HepG2 (cell line): ENCODE measurements around the gene RAB40C. TPM values are rescaled to one million over a fixed set of nuclear protein-coding genes. Genes with fewer than 3 reads are reported as not detected.

ENCODE experiments used
- AGO2 ChIP-seq: fragments of 200-400 bp; formaldehyde crosslinking; optimal IDR thresholded peaks from 2 replicates; pipeline ENCODE3; 2017; ENCODE audit warnings: mild to moderate bottlenecking, low read depth, low read length, moderate library complexity
- EHMT2 ChIP-seq: fragments of 200-600 bp; sonication (generic); IDR thresholded peaks from 2 replicates; pipeline ENCODE4 v1.7.0; 2017; ENCODE audit warnings: antibody characterized with exemption, low read depth, low read length, borderline replicate concordance
- GABPB1 ChIP-seq: IDR thresholded peaks from 2 replicates; pipeline ENCODE4 v1.6.1; 2016; ENCODE audit warnings: mild to moderate bottlenecking, missing genetic modification reagents, moderate library complexity, missing compliant biosample characterization
- GMEB1 ChIP-seq: sonication (generic); formaldehyde crosslinking; IDR thresholded peaks from 2 replicates; pipeline ENCODE4 v1.5.1; 2020; ENCODE audit warnings: missing genetic modification reagents, mild to moderate bottlenecking, borderline replicate concordance
- HES4 ChIP-seq: sonication (generic); formaldehyde crosslinking; IDR thresholded peaks from 2 replicates; pipeline ENCODE4 v1.9.0; 2021; ENCODE audit warnings: mild to moderate bottlenecking, missing genetic modification reagents, borderline replicate concordance
- IKZF4 ChIP-seq: sonication (generic); formaldehyde crosslinking; IDR thresholded peaks from 2 replicates; pipeline ENCODE4 v1.5.1; 2020; ENCODE audit warnings: borderline replicate concordance, mild to moderate bottlenecking, low read depth, missing genetic modification reagents; ENCODE audit errors: not compliant biosample characterization
- KDM2A ChIP-seq: sonication (generic); formaldehyde crosslinking; IDR thresholded peaks from 2 replicates; pipeline ENCODE4 v1.4.0; 2020; ENCODE audit warnings: low read depth, missing genetic modification reagents, borderline replicate concordance
- MED8 ChIP-seq: sonication (generic); formaldehyde crosslinking; IDR thresholded peaks from 2 replicates; pipeline ENCODE4 v1.8.1; 2023; ENCODE audit warnings: mild to moderate bottlenecking, missing genetic modification reagents; ENCODE audit not compliant: insufficient replicate concordance
- MTA3 ChIP-seq: sonication (generic); formaldehyde crosslinking; IDR thresholded peaks from 2 replicates; pipeline ENCODE4 v1.4.0; 2020; ENCODE audit warnings: missing genetic modification reagents
- MXI1 ChIP-seq: IDR thresholded peaks from 3 replicates; pipeline ENCODE4 v1.6.1; 2012; ENCODE audit warnings: low read depth, low read length, inconsistent platforms, borderline replicate concordance
- NFKBIZ ChIP-seq: IDR thresholded peaks from 2 replicates; pipeline ENCODE4 v1.6.1; 2018; ENCODE audit warnings: missing genetic modification reagents, missing compliant biosample characterization
- RCOR2 ChIP-seq: IDR thresholded peaks from 2 replicates; pipeline ENCODE4 v1.6.1; 2016; ENCODE audit warnings: missing biosample characterization, missing genetic modification reagents
- REXO4 ChIP-seq: sonication (generic); formaldehyde crosslinking; IDR thresholded peaks from 2 replicates; pipeline ENCODE4 v1.8.0; 2022; ENCODE audit warnings: missing genetic modification reagents, mild to moderate bottlenecking, borderline replicate concordance
- SOX13 ChIP-seq, 3 experiments: fragments of 450-650 bp in 1 of 3; sonication (generic) in 1 of 3; formaldehyde crosslinking in 1 of 3; IDR thresholded peaks in 2 of 3; conservative IDR thresholded peaks in 1 of 3; 2 replicates each; pipeline versions ENCODE4 v1.5.0 to v1.6.1; 2016 to 2020; ENCODE audit warnings: antibody characterized with exemption in 1 of 3, mild to moderate bottlenecking in 1 of 3, missing compliant biosample characterization in 1 of 3, missing genetic modification reagents in 1 of 3, moderate library complexity in 1 of 3
- ZMAT3 ChIP-seq: sonication (generic); formaldehyde crosslinking; conservative IDR thresholded peaks from 2 replicates; pipeline ENCODE4 v1.7.0; 2021; ENCODE audit warnings: missing genetic modification reagents
- ZNF33B ChIP-seq: sonication (generic); formaldehyde crosslinking; IDR thresholded peaks from 2 replicates; pipeline ENCODE4 v1.5.1; 2020; ENCODE audit warnings: mild to moderate bottlenecking, missing genetic modification reagents
- ZNF563 ChIP-seq: sonication (generic); formaldehyde crosslinking; IDR thresholded peaks from 2 replicates; pipeline ENCODE4 v1.8.0; 2022; ENCODE audit warnings: mild to moderate bottlenecking, moderate library complexity, missing genetic modification reagents
- ZSCAN9 ChIP-seq: IDR thresholded peaks from 2 replicates; pipeline ENCODE4 v1.6.1; 2016; ENCODE audit warnings: borderline replicate concordance
- polyA plus RNA-seq, 8 experiments: library from polyadenylated mRNA; depleted of rRNA in 3 of 8; stranded (reverse) in 7 of 8; unstranded in 1 of 8; fragments of >200 nt; fragmentation: Illumina TruSeq in 4 of 8; extraction: Trizol in 4 of 8; gene quantifications; 2 replicates each; pipeline versions ENCODE4 v1.2.1 to v1.2.3, GENCODE V29; 2011 to 2016; ENCODE audit warnings: low read depth in 4 of 8, missing spikeins in 1 of 8, mixed read lengths in 1 of 8; ENCODE audit not compliant: insufficient read depth in 1 of 8
- total RNA-seq, 5 experiments: library from RNA; depleted of rRNA; stranded (reverse); fragments of >200 nt; fragmentation: Illumina TruSeq; extraction: Trizol; gene quantifications; 2 replicates each; pipeline ENCODE4 v1.2.3, GENCODE V29; 2016; ENCODE audit warnings: low read depth in 1 of 5
- TF ChIP-seq, protein P1 (sequence below): sonication (generic); formaldehyde crosslinking; IDR thresholded peaks from 2 replicates; pipeline ENCODE4 v1.9.0; 2021; ENCODE audit warnings: missing genetic modification reagents, mild to moderate bottlenecking, borderline replicate concordance
- TF ChIP-seq, protein P2 (sequence below): sonication (generic); formaldehyde crosslinking; IDR thresholded peaks from 2 replicates; pipeline ENCODE4 v1.5.1; 2020; ENCODE audit warnings: mild to moderate bottlenecking, missing genetic modification reagents, moderate library complexity
- TF ChIP-seq, protein P3 (sequence below): sonication (generic); formaldehyde crosslinking; IDR thresholded peaks from 2 replicates; pipeline ENCODE4 v1.5.1; 2020; ENCODE audit warnings: missing genetic modification reagents, mild to moderate bottlenecking, borderline replicate concordance

The RAB40C gene
- total and polyA plus RNA-seq, 2 of the 13 experiments (the other 11 are each of a cell fraction or from before 2014, with no cell fraction given): 7.7 to 11.5 TPM

DNA sequence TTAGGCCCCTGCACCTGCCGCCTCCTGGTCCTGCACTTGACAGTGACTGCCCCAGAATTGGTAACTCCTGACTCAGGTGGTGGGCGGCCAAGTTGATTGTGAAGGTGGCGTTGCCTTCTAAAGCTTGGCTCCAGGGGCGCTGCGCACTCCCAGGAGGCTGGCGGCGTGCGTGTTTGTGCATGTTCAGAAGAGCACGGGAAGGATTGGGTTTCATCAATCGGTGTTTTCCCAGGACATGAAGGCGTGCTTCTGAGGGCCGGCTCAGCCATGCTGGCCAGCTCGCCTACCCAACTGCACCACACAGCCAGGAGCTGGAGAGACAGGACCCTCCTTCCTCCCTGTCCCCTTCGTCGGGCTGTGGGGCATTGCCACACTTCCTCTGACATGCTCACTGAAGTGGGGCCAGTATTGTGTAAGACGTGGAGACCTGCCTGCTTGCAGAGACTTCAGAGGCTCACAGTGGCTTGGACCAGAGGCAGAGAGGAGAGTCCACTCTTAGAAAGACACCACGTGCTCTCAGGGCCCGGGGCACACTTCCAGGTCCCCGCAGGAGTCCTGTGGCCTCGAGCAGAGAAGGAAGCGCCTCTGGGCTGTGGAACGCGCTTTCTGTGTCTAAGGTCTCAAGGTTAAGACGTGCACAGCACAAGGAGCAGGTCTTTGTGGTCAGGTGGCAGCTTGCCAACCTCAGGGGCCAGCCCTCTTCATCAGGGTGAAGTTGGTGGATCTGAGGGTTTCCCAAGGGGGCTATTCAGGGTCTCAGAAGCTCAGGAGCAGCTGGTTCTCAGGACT, 2.8 kb downstream of the RAB40C start (continued):
- TF ChIP-seq, protein P1, sequence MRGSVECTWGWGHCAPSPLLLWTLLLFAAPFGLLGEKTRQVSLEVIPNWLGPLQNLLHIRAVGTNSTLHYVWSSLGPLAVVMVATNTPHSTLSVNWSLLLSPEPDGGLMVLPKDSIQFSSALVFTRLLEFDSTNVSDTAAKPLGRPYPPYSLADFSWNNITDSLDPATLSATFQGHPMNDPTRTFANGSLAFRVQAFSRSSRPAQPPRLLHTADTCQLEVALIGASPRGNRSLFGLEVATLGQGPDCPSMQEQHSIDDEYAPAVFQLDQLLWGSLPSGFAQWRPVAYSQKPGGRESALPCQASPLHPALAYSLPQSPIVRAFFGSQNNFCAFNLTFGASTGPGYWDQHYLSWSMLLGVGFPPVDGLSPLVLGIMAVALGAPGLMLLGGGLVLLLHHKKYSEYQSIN: no peak
- TF ChIP-seq ZNF33B (CRISPR knock-in tag) (0 out of 2 replicates have a peak, but pooled peaks have one; percentile 52), NFKBIZ (0 out of 2 replicates have a peak, but pooled peaks have one; percentile 29), EHMT2 (no peak), ZMAT3 (0 out of 2 replicates have a peak, but pooled peaks have one; percentile 7), KDM2A (CRISPR knock-in tag) (peak; percentile 45; the same call in 1 of the 2 replicates), GABPB1 (CRISPR knock-in tag) (peak; percentile 57), ZSCAN9 (CRISPR knock-in tag) (peak; percentile 67; the same call in 1 of the 2 replicates), ZNF563 (CRISPR knock-in tag) (peak; percentile 57; the same call in 1 of the 2 replicates), MTA3 (CRISPR knock-in tag) (no peak), AGO2 (peak; percentile 9), HES4 (CRISPR knock-in tag) (peak; percentile 44; the same call in 1 of the 2 replicates), RCOR2 (CRISPR knock-in tag) (0 out of 2 replicates have a peak, but pooled peaks have one; percentile 20), MED8 (CRISPR knock-in tag) (peak; percentile 31), GMEB1 (0 out of 2 replicates have a peak, but pooled peaks have one; percentile 29), IKZF4 (CRISPR knock-in tag) (peak; percentile 57), MXI1 (0 out of 3 replicates have a peak, but pooled peaks have one; percentile 26), SOX13 (IDR thresholded peaks at IDR 0.05) (no peak), SOX13 (CRISPR knock-in tag; conservative IDR thresholded peaks at IDR 0.05 in 1 of 2, IDR thresholded peaks at IDR 0.05 in 1 of 2) (no peak), REXO4 (peak; percentile 72; the same call in 1 of the 2 replicates)
- TF ChIP-seq, protein P2, sequence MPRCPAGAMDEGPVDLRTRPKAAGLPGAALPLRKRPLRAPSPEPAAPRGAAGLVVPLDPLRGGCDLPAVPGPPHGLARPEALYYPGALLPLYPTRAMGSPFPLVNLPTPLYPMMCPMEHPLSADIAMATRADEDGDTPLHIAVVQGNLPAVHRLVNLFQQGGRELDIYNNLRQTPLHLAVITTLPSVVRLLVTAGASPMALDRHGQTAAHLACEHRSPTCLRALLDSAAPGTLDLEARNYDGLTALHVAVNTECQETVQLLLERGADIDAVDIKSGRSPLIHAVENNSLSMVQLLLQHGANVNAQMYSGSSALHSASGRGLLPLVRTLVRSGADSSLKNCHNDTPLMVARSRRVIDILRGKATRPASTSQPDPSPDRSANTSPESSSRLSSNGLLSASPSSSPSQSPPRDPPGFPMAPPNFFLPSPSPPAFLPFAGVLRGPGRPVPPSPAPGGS (CRISPR knock-in tag): 0 out of 2 replicates have a peak, but pooled peaks have one; percentile 53
- TF ChIP-seq, protein P3, sequence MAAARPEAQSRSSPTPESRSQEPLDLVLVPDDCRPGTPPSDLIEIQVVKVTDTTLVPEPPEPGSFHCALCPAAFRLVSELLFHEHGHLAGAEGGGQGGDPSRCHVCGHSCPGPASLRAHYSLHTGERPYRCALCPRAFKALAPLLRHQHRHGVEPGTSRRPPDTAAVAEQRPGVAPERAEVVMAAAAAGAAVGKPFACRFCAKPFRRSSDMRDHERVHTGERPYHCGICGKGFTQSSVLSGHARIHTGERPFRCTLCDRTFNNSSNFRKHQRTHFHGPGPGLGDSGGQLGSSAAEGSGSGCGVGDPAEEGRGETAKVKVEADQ (CRISPR knock-in tag): 0 out of 2 replicates have a peak, but pooled peaks have one; percentile 26
